Keratinocyte (primary cell): ENCODE data around the gene PTPN23. TPM values are rescaled to one million over a fixed set of nuclear protein-coding genes. Genes with fewer than 3 reads are reported as not detected.
A peak's percentile ranks its signal among the peaks of the same experiment; 100 is the strongest.

Experiments used
- DNase-seq: peaks from one replicate; pipeline ENCODE4 v3.0.0-alpha.2; 2011; ENCODE audit warnings: low read depth, missing footprints, low spot score
- FAIRE-seq: peaks from 2 replicates; lab custom pipeline; 2011; peaks lifted over from hg19 to GRCh38; lab: Jason Lieb, UNC
- H2AFZ ChIP-seq: 2 replicates; pipeline ENCODE4 v1.6.0; 2012; ENCODE audit warnings: low read length, control low read depth, inconsistent platforms; ENCODE audit not compliant: control insufficient read depth
- H3K27ac ChIP-seq: 2 replicates; pipeline ENCODE4 v1.5.1; 2011; ENCODE audit warnings: low read length; ENCODE audit not compliant: control insufficient read depth, insufficient read depth
- H3K27me3 ChIP-seq: 3 replicates; pipeline ENCODE4 v1.6.0; 2011; ENCODE audit warnings: low read length; ENCODE audit not compliant: control insufficient read depth, insufficient read depth; ENCODE audit errors: extremely low read depth
- H3K36me3 ChIP-seq, 2 experiments: 2 replicates in 1 of 2; 3 replicates in 1 of 2; pipeline ENCODE4 v1.5.1; 2011; ENCODE audit warnings: low read length in 2 of 2, mild to moderate bottlenecking in 1 of 2; ENCODE audit not compliant: control insufficient read depth in 2 of 2, insufficient read depth in 2 of 2; ENCODE audit errors: extremely low read depth in 1 of 2
- H3K4me1 ChIP-seq: 3 replicates; pipeline ENCODE4 v1.5.1; 2011; ENCODE audit warnings: low read length; ENCODE audit not compliant: control insufficient read depth, insufficient read depth; ENCODE audit errors: extremely low read depth
- H3K4me2 ChIP-seq: 3 replicates; pipeline ENCODE4 v1.6.0; 2011; ENCODE audit warnings: low read depth, low read length; ENCODE audit not compliant: control insufficient read depth, insufficient read depth; ENCODE audit errors: extremely low read depth
- H3K4me3 ChIP-seq, 3 experiments: fragments of 200-600 bp in 1 of 3; sonication (generic) in 1 of 3; 2 replicates in 2 of 3; 3 replicates in 1 of 3; pipeline ENCODE4 v1.5.1; 2011 to 2016; ENCODE audit warnings: low read length in 3 of 3, mild to moderate bottlenecking in 3 of 3, control low read depth in 2 of 3, inconsistent platforms in 1 of 3, low read depth in 1 of 3, mixed read lengths in 1 of 3, mixed run types in 1 of 3, moderate library complexity in 1 of 3; ENCODE audit not compliant: control insufficient read depth in 2 of 3, insufficient read depth in 2 of 3; ENCODE audit errors: extremely low read depth in 1 of 3
- H3K79me2 ChIP-seq: 2 replicates; pipeline ENCODE4 v1.6.0; 2012; ENCODE audit warnings: low read length; ENCODE audit not compliant: control insufficient read depth, insufficient read depth
- H3K9ac ChIP-seq: 3 replicates; pipeline ENCODE4 v1.6.0; 2011; ENCODE audit warnings: low read length; ENCODE audit not compliant: control insufficient read depth, insufficient read depth; ENCODE audit errors: extremely low read depth
- H3K9me1 ChIP-seq: 3 replicates; pipeline ENCODE4 v1.6.0; 2011; ENCODE audit warnings: low read length; ENCODE audit not compliant: control insufficient read depth, insufficient read depth; ENCODE audit errors: extremely low read depth
- H3K9me3 ChIP-seq: 2 replicates; pipeline ENCODE4 v1.5.1; 2012; ENCODE audit warnings: low read depth, low read length; ENCODE audit not compliant: control insufficient read depth
- H4K20me1 ChIP-seq: 3 replicates; pipeline ENCODE4 v1.6.0; 2011; ENCODE audit warnings: low read length; ENCODE audit not compliant: control insufficient read depth, insufficient read depth; ENCODE audit errors: extremely low read depth
- CTCF ChIP-seq, 3 experiments: IDR thresholded peaks in 1 of 3; conservative IDR thresholded peaks in 1 of 3; optimal IDR thresholded peaks in 1 of 3; 2 replicates in 2 of 3; 3 replicates in 1 of 3; pipeline versions ENCODE3 to v1.5.1; 2011; ENCODE audit warnings: low read length in 3 of 3, mild to moderate bottlenecking in 3 of 3, moderate library complexity in 2 of 3, control low read depth in 1 of 3, inconsistent platforms in 1 of 3; ENCODE audit not compliant: insufficient read depth in 2 of 3; ENCODE audit errors: extremely low read depth in 1 of 3
- EZH2 ChIP-seq: IDR thresholded peaks from one replicate; pipeline ENCODE4 v1.6.1; 2012; ENCODE audit warnings: inconsistent platforms, mild to moderate bottlenecking, low read length, moderate library complexity
- dilution Hi-C: fragments of 300-500 bp; cut with MboI; formaldehyde crosslinking; loops from one replicate; pipeline ENCODE4 v1.7.0; 2020; ENCODE audit warnings: low sequenced_read_pairs; ENCODE audit not compliant: extremely low pct_ligation_motif_present
- polyA plus RNA-seq, 5 experiments: library from polyadenylated mRNA; depleted of rRNA in 3 of 5; stranded (reverse) in 3 of 5; stranded (forward) in 1 of 5; unstranded in 1 of 5; fragments of >200 nt; gene quantifications; 1 replicate in 1 of 5; 2 replicates in 3 of 5; 3 replicates in 1 of 5; pipeline versions ENCODE4 v1.2.1 to v1.2.3, GENCODE V29; 2011 to 2012; ENCODE audit warnings: missing spikeins in 2 of 5, low read depth in 1 of 5, low replicate concordance in 1 of 5

Gene PTPN23
- polyA plus RNA-seq, 1 donor (not counting 4 experiments of a cell fraction or from before 2014, with no cell fraction given): 1.3 TPM

GRCh38 chr3:47404955-47405790, 24.4 kb downstream of the PTPN23 start:
- Histone ChIP-seq H3K9me3 (no peaks in the 10 kb centered on the region), H3K4me2 (no peak overlapping the region), H3K36me3 (peaks cover 15 to 33% of the 10 kb centered on the region in 2 experiments), H3K27ac (no peak overlapping the region), H3K9me1 (peaks cover 2% of the 10 kb centered on the region), H2AFZ (no peak overlapping the region), H3K4me3 (no peak overlapping the region), H4K20me1 (peaks cover 6% of the 10 kb centered on the region), H3K27me3 (no peaks in the 10 kb centered on the region), H3K79me2 (peaks cover 10% of the 10 kb centered on the region), H3K4me1 (peaks cover 15% of the 10 kb centered on the region), H3K9ac (no peak overlapping the region)
- DNase-seq (no peak), FAIRE-seq (no peak)
- no peak for TF ChIP-seq EZH2
- no peak for TF ChIP-seq CTCF (optimal IDR thresholded peaks at IDR 0.05 in 1 of 3, IDR thresholded peaks at IDR 0.05 in 1 of 3, conservative IDR thresholded peaks at IDR 0.05 in 1 of 3; ENCODE audit: extremely low read depth in 1 of 3, insufficient read depth in 2 of 3, low read length in 3 of 3)
- dilution Hi-C loops: no loop called here

DNA sequence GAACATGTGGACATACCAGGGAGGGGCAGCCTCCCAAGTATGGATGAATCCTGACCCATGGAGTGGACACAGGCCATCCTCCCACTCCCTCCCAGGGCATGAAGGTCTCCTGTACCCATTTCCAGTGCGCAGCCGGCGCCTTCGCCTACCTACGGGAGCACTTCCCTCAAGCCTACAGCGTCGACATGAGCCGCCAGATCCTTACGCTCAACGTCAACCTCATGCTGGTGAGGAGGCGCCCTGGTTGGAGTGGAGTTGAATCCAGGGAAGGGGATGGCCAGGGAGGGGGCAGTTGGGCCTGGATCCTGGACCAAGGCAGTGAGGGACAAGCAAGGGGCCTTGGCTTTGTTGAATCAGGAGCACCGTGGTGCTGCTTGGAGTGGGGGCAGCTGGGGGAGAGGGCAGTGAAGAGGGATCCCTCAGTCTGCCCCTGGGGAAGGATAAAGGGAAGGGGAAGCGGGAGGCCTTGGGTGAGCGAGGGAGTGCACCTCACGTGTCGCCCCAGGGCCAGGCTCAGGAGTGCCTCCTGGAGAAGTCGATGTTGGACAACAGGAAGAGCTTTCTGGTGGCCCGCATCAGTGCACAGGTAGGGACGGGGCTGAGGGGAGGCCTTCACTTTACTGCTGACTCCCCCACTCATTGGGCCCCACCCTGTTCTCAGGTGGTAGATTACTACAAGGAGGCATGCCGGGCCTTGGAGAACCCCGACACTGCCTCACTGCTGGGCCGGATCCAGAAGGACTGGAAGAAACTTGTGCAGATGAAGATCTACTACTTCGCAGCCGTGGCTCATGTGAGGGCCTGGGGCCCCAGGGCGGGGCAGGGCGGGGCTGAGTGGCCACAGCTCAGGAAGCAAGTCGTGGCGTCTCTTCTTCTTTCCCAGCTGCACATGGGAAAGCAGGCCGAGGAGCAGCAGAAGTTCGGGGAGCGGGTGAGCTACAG, 25.3 kb downstream of the PTPN23 start:
- H2AFZ ChIP-seq: no peak overlapping the region
- H3K27ac ChIP-seq: peak overlapping the region; percentile 36
- no peak overlapping the region for H3K4me3 ChIP-seq
- H3K36me3 ChIP-seq: peaks cover 15 to 33% of the 10 kb centered on the region in 2 experiments
- H3K79me2 ChIP-seq: peaks cover 7% of the 10 kb centered on the region
- FAIRE-seq: no peak
- H3K27me3 ChIP-seq: no peaks in the 10 kb centered on the region
- peaks cover 6% of the 10 kb centered on the region for H4K20me1 ChIP-seq
- peak overlapping the region; percentile 27 for H3K4me2 ChIP-seq
- peak; percentile 23 for DNase-seq
- peak overlapping the region; percentile 33 for H3K9ac ChIP-seq
- TF ChIP-seq EZH2 (no peak), CTCF (optimal IDR thresholded peaks at IDR 0.05 in 1 of 3, IDR thresholded peaks at IDR 0.05 in 1 of 3, conservative IDR thresholded peaks at IDR 0.05 in 1 of 3; ENCODE audit: extremely low read depth in 1 of 3, insufficient read depth in 2 of 3, low read length in 3 of 3) (no peak)
- no peaks in the 10 kb centered on the region for H3K9me3 ChIP-seq
- peaks cover 2% of the 10 kb centered on the region for H3K9me1 ChIP-seq
- peaks cover 14% of the 10 kb centered on the region for H3K4me1 ChIP-seq
- dilution Hi-C loops: no loop called here
